Measurements from ENCODE around the gene C1QTNF2.

The C1QTNF2 gene

GRCh38 chr5:160371294-160371693 is 868 bp upstream of the C1QTNF2 start:
- DNase-seq = no peak

GRCh38 chr5:160370713-160371034 is 248 bp upstream of the C1QTNF2 start:
- no peak for DNase-seq

- DNase-seq = no peak
Measured at GRCh38 chr5:160367885-160368284, 2.5 kb downstream of the C1QTNF2 start.

- DNase-seq = no peak
Measured at GRCh38 chr5:160367261-160367660, 3.2 kb downstream of the C1QTNF2 start.

GRCh38 chr5:160366230-160366629 is 4.2 kb downstream of the C1QTNF2 start:
- DNase-seq = no peak

- no peak for DNase-seq
Measured at GRCh38 chr5:160363660-160364395, 6.6 kb downstream of the C1QTNF2 start.

- DNase-seq = no peak
Measured at GRCh38 chr5:160363211-160363610, 7.2 kb downstream of the C1QTNF2 start.

- no peak for DNase-seq
Measured at GRCh38 chr5:160361624-160362228, 8.7 kb downstream of the C1QTNF2 start.

GRCh38 chr5:160360310-160360709 is 10.1 kb downstream of the C1QTNF2 start:
- no peak for DNase-seq

- no peak for DNase-seq
Measured at GRCh38 chr5:160359816-160360215, 10.6 kb downstream of the C1QTNF2 start.

- DNase-seq = no peak
Measured at GRCh38 chr5:160359242-160359641, 11.2 kb downstream of the C1QTNF2 start.

- no peak for DNase-seq
Measured at GRCh38 chr5:160357861-160358411, 12.5 kb downstream of the C1QTNF2 start.

GRCh38 chr5:160357394-160357793 is 13.0 kb downstream of the C1QTNF2 start:
- no peak for DNase-seq

GRCh38 chr5:160356550-160357347 is 13.7 kb downstream of the C1QTNF2 start:
- no peak for DNase-seq

GRCh38 chr5:160354666-160355065 is 15.8 kb downstream of the C1QTNF2 start:
- DNase-seq = no peak

GRCh38 chr5:160353379-160353778 is 17.0 kb downstream of the C1QTNF2 start:
- no peak for DNase-seq

GRCh38 chr5:160352308-160352707 is 18.1 kb downstream of the C1QTNF2 start:
- no peak for DNase-seq

- DNase-seq = no peak
Measured at GRCh38 chr5:160349935-160350303, 20.5 kb downstream of the C1QTNF2 start.

- DNase-seq = no peak
Measured at GRCh38 chr5:160349249-160349934, 21.0 kb downstream of the C1QTNF2 start.

GRCh38 chr5:160348080-160348479 is 22.3 kb downstream of the C1QTNF2 start:
- no peak for DNase-seq

GRCh38 chr5:160347448-160347847 is 23.0 kb downstream of the C1QTNF2 start:
- DNase-seq = no peak

GRCh38 chr5:160342413-160342941 is 27.9 kb downstream of the C1QTNF2 start:
- DNase-seq = no peak

GRCh38 chr5:160341309-160341870 is 29.0 kb downstream of the C1QTNF2 start:
- no peak for DNase-seq

All from GOT3 (cell line).